WTC11 (cell line): ENCODE results near the gene ZNF467. TPM values are rescaled to one million over a fixed set of nuclear protein-coding genes. Genes with fewer than 3 reads are reported as not detected.

Source experiments
- ATAC-seq: fragments of 200-7000 bp; cut with Tn5 transposase; 2 replicates; pipeline ENCODE4 v1.10.0; 2021; ENCODE audit warnings: mild to moderate bottlenecking, moderate library complexity
- CTCF ChIA-PET: fragments of 300-600 bp; sonication (Branson Sonifier 250); formaldehyde crosslinking; loops from one replicate; lab custom pipeline; 2021; ENCODE audit warnings: antibody characterized with exemption; lab: Charles Lee
- POLR2A ChIA-PET: fragments of 350-600 bp; sonication (Branson Sonifier 250); formaldehyde crosslinking; loops from one replicate; lab custom pipeline; 2021; ENCODE audit warnings: antibody characterized with exemption; lab: Charles Lee
- DNase-seq: peaks from one replicate; pipeline ENCODE4 v3.0.0; 2021; ENCODE audit warnings: low spot score
- H3K27ac Mint-ChIP-seq: 2 replicates; pipeline ENCODE4 v1.8.0; 2021; ENCODE audit warnings: mixed read lengths
- H3K27me3 Mint-ChIP-seq: 2 replicates; pipeline ENCODE4 v1.8.0; 2021; ENCODE audit warnings: low read depth, mild to moderate bottlenecking, moderate library complexity, mixed read lengths
- H3K36me3 Mint-ChIP-seq: 2 replicates; pipeline ENCODE4 v1.8.0; 2021; ENCODE audit warnings: mixed read lengths
- H3K4me1 Mint-ChIP-seq: 2 replicates; pipeline ENCODE4 v1.8.0; 2022; ENCODE audit warnings: mixed read lengths
- H3K4me3 Mint-ChIP-seq: 2 replicates; pipeline ENCODE4 v1.8.0; 2021; ENCODE audit warnings: mild to moderate bottlenecking, moderate library complexity, mixed read lengths
- H3K9me3 Mint-ChIP-seq: 2 replicates; pipeline ENCODE4 v1.8.0; 2021; ENCODE audit warnings: mixed read lengths
- ATF2 ChIP-seq: sonication (generic); formaldehyde crosslinking; IDR thresholded peaks from 2 replicates; pipeline ENCODE4 v1.8.1; 2022; ENCODE audit warnings: low read depth, missing genetic modification reagents, borderline replicate concordance
- CREB1 ChIP-seq: sonication (generic); formaldehyde crosslinking; IDR thresholded peaks from 2 replicates; pipeline ENCODE4 v1.8.0; 2023; ENCODE audit warnings: mild to moderate bottlenecking, missing genetic modification reagents
- ELF4 ChIP-seq: sonication (generic); formaldehyde crosslinking; IDR thresholded peaks from 2 replicates; pipeline ENCODE4 v1.8.1; 2022; ENCODE audit warnings: low read depth, mild to moderate bottlenecking, moderate library complexity, missing genetic modification reagents
- EMX1 ChIP-seq: fragments of 250-450 bp; sonication (Bioruptor Pico); IDR thresholded peaks from 2 replicates; pipeline ENCODE4 v1.8.0; 2021; ENCODE audit warnings: mild to moderate bottlenecking
- FOXP4 ChIP-seq: sonication (generic); formaldehyde crosslinking; IDR thresholded peaks from 2 replicates; pipeline ENCODE4 v1.8.0; 2022; ENCODE audit warnings: mild to moderate bottlenecking, missing genetic modification reagents
- IRF2 ChIP-seq: sonication (generic); formaldehyde crosslinking; IDR thresholded peaks from 2 replicates; pipeline ENCODE4 v1.8.0; 2022; ENCODE audit warnings: low read depth, missing genetic modification reagents, borderline replicate concordance
- MYBL2 ChIP-seq: sonication (generic); formaldehyde crosslinking; IDR thresholded peaks from 2 replicates; pipeline ENCODE4 v1.8.1; 2023; ENCODE audit warnings: mild to moderate bottlenecking, moderate library complexity, missing genetic modification reagents
- NFATC4 ChIP-seq: fragments of 250-450 bp; sonication (Bioruptor Pico); IDR thresholded peaks from 2 replicates; pipeline ENCODE4 v1.9.0; 2021; ENCODE audit warnings: mild to moderate bottlenecking
- NR2C2 ChIP-seq: sonication (generic); formaldehyde crosslinking; IDR thresholded peaks from 2 replicates; pipeline ENCODE4 v1.8.0; 2022; ENCODE audit warnings: mild to moderate bottlenecking, missing genetic modification reagents
- NR3C1 ChIP-seq: sonication (generic); formaldehyde crosslinking; conservative IDR thresholded peaks from 2 replicates; pipeline ENCODE4 v1.8.1; 2023; ENCODE audit warnings: low read depth, mild to moderate bottlenecking, missing genetic modification reagents
- SMAD4 ChIP-seq: sonication (generic); formaldehyde crosslinking; IDR thresholded peaks from 2 replicates; pipeline ENCODE4 v1.8.0; 2022; ENCODE audit warnings: mild to moderate bottlenecking, missing genetic modification reagents
- SP1 ChIP-seq: sonication (generic); formaldehyde crosslinking; conservative IDR thresholded peaks from 2 replicates; pipeline ENCODE4 v1.8.1; 2022; ENCODE audit warnings: missing genetic modification reagents
- TCF7 ChIP-seq: sonication (generic); formaldehyde crosslinking; IDR thresholded peaks from 2 replicates; pipeline ENCODE4 v1.8.0; 2022; ENCODE audit warnings: mild to moderate bottlenecking, low read depth, missing genetic modification reagents, moderate library complexity
- TEAD1 ChIP-seq: sonication (generic); formaldehyde crosslinking; IDR thresholded peaks from 2 replicates; pipeline ENCODE4 v1.8.0; 2022; ENCODE audit warnings: mild to moderate bottlenecking, missing genetic modification reagents
- TEAD4 ChIP-seq: sonication (generic); formaldehyde crosslinking; IDR thresholded peaks from 2 replicates; pipeline ENCODE4 v1.8.0; 2022; ENCODE audit warnings: mild to moderate bottlenecking, missing genetic modification reagents
- USF2 ChIP-seq: sonication (generic); formaldehyde crosslinking; IDR thresholded peaks from 2 replicates; pipeline ENCODE4 v1.8.1; 2023; ENCODE audit warnings: mild to moderate bottlenecking, missing genetic modification reagents, moderate library complexity
- ZMAT4 ChIP-seq: fragments of 250-450 bp; sonication (Bioruptor Pico); IDR thresholded peaks from 2 replicates; pipeline ENCODE4 v1.9.0; 2021; ENCODE audit warnings: mild to moderate bottlenecking
- ZNF121 ChIP-seq: sonication (generic); formaldehyde crosslinking; IDR thresholded peaks from 2 replicates; pipeline ENCODE4 v1.8.0; 2023; ENCODE audit warnings: missing genetic modification reagents
- ZNF138 ChIP-seq: sonication (generic); formaldehyde crosslinking; conservative IDR thresholded peaks from 2 replicates; pipeline ENCODE4 v1.8.1; 2022; ENCODE audit warnings: mild to moderate bottlenecking, moderate library complexity, missing genetic modification reagents
- ZNF416 ChIP-seq: fragments of 250-450 bp; sonication (Bioruptor Pico); IDR thresholded peaks from 2 replicates; pipeline ENCODE4 v1.9.0; 2021; ENCODE audit warnings: mild to moderate bottlenecking, inconsistent platforms
- total RNA-seq: library from RNA; stranded (reverse); gene quantifications from 3 replicates; pipeline ENCODE4 v1.2.3, GENCODE V29; 2021
- TF ChIP-seq, protein P1 (sequence below): sonication (generic); formaldehyde crosslinking; IDR thresholded peaks from 2 replicates; pipeline ENCODE4 v1.8.1; 2022; ENCODE audit warnings: mild to moderate bottlenecking, missing genetic modification reagents, moderate library complexity, borderline replicate concordance
- TF ChIP-seq, protein P2 (sequence below): sonication (generic); formaldehyde crosslinking; IDR thresholded peaks from 2 replicates; pipeline ENCODE4 v1.8.1; 2023; ENCODE audit warnings: mild to moderate bottlenecking, missing genetic modification reagents
- TF ChIP-seq, protein P3 (sequence below): sonication (generic); formaldehyde crosslinking; IDR thresholded peaks from 2 replicates; pipeline ENCODE4 v1.8.1; 2022; ENCODE audit warnings: missing genetic modification reagents, borderline replicate concordance

The ZNF467 gene
- total RNA-seq, 1 experiment from 2014 or later, result 0.70 TPM

GRCh38 chr7:149771720-149772240, 1.6 kb downstream of the ZNF467 start:
- DNase-seq (peak; percentile 91), ATAC-seq (peak; percentile 86)
- Mint-ChIP-seq H3K27me3 (peaks cover 72% of the 10 kb centered on the region), H3K4me3 (peak overlapping the region; percentile 68), H3K36me3 (no peaks in the 10 kb centered on the region), H3K27ac (no peak overlapping the region), H3K4me1 (peaks cover 15% of the 10 kb centered on the region), H3K9me3 (no peaks in the 10 kb centered on the region)
- POLR2A ChIA-PET, result interaction anchor here (0.5 to 0.7 kb wide), 3 partner anchors 30 to 626 kb away, joined by 3 to 6 read pairs (median 4); no protein-coding TSS in a partner anchor
- CTCF ChIA-PET, result interaction anchor here (0.6 to 2.6 kb wide), 17 partner anchors 8 to 1105 kb away, joined by 3 to 30 read pairs (median 5); no protein-coding TSS in a partner anchor
- TF ChIP-seq CREB1 (CRISPR knock-in tag), result no peak
- peak; percentile 81 for TF ChIP-seq SP1
- no peak for TF ChIP-seq NR3C1 (CRISPR knock-in tag)

GRCh38 chr7:149770728-149771636, 2.4 kb downstream of the ZNF467 start:
- no peaks in the 10 kb centered on the region for H3K9me3 Mint-ChIP-seq

DNA sequence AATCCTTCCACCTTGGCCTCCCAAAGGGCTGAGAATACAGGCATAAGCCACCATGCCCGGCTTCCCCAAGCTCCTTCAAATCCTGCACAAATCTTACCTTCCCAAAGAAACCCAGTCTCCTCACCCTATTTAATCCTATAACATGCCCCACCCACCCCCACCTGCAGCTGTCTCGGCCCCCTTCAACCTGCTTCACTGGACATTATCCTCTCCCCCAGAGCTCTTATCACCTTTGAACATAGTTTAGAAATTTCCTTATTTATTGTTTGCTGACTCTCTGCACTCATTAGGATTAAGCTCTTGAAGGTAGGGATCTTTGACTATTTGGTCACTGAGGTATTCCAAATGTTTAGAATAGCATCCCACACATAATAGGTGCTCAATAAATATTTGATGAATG, 3.5 kb downstream of the ZNF467 start:
- CTCF ChIA-PET, result interaction anchor here (1.0 to 1.8 kb wide), 3 partner anchors 20 to 37 kb away, joined by 3 to 6 read pairs (median 4); no protein-coding TSS in a partner anchor
- DNase-seq (no peak), ATAC-seq (no peak)
- Mint-ChIP-seq H3K27me3 (peaks cover 76% of the 10 kb centered on the region), H3K27ac (no peak overlapping the region), H3K4me1 (peaks cover 23% of the 10 kb centered on the region), H3K36me3 (no peaks in the 10 kb centered on the region), H3K4me3 (no peak overlapping the region), H3K9me3 (no peaks in the 10 kb centered on the region)
- POLR2A ChIA-PET, result no interaction called here
- TF ChIP-seq TEAD4 (CRISPR knock-in tag) (no peak), ELF4 (CRISPR knock-in tag) (no peak), IRF2 (CRISPR knock-in tag) (no peak), USF2 (CRISPR knock-in tag) (no peak), TEAD1 (CRISPR knock-in tag) (no peak), ATF2 (CRISPR knock-in tag) (no peak), FOXP4 (no peak), TCF7 (CRISPR knock-in tag) (no peak), ZMAT4 (no peak)
- TF ChIP-seq, protein P1, sequence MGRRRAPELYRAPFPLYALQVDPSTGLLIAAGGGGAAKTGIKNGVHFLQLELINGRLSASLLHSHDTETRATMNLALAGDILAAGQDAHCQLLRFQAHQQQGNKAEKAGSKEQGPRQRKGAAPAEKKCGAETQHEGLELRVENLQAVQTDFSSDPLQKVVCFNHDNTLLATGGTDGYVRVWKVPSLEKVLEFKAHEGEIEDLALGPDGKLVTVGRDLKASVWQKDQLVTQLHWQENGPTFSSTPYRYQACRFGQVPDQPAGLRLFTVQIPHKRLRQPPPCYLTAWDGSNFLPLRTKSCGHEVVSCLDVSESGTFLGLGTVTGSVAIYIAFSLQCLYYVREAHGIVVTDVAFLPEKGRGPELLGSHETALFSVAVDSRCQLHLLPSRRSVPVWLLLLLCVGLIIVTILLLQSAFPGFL, result no peak

More at GRCh38 chr7:149770728-149771636, 2.4 kb downstream of the ZNF467 start:
- no peaks in the 10 kb centered on the region for H3K36me3 Mint-ChIP-seq
- ChIA-PET POLR2A (no interaction called here), CTCF (interaction anchor here (0.9 to 2.6 kb wide), 13 partner anchors 17 to 277 kb away, joined by 3 to 30 read pairs (median 6); no protein-coding TSS in a partner anchor)
- DNase-seq (no peak), ATAC-seq (peak; percentile 0; the same call in 1 of the 2 replicates)
- peak overlapping the region; percentile 60 for H3K4me3 Mint-ChIP-seq
- H3K27me3 Mint-ChIP-seq, result peaks cover 74% of the 10 kb centered on the region
- H3K4me1 Mint-ChIP-seq, result peaks cover 23% of the 10 kb centered on the region
- H3K27ac Mint-ChIP-seq, result no peak overlapping the region
- no peak for TF ChIP-seq EMX1 (CRISPR knock-in tag)
- TF ChIP-seq SMAD4 (CRISPR knock-in tag), result no peak
- no peak for TF ChIP-seq ZNF121 (CRISPR knock-in tag)
- TF ChIP-seq ZNF416, result no peak
- TF ChIP-seq NR3C1 (CRISPR knock-in tag), result no peak
- TF ChIP-seq TEAD4 (CRISPR knock-in tag), result no peak
- no peak for TF ChIP-seq ZNF138
- no peak for TF ChIP-seq IRF2 (CRISPR knock-in tag)
- no peak for TF ChIP-seq MYBL2 (CRISPR knock-in tag)
- TF ChIP-seq NFATC4 (CRISPR knock-in tag), result no peak
- TF ChIP-seq NR2C2 (CRISPR knock-in tag), result no peak
- TF ChIP-seq, protein P2, sequence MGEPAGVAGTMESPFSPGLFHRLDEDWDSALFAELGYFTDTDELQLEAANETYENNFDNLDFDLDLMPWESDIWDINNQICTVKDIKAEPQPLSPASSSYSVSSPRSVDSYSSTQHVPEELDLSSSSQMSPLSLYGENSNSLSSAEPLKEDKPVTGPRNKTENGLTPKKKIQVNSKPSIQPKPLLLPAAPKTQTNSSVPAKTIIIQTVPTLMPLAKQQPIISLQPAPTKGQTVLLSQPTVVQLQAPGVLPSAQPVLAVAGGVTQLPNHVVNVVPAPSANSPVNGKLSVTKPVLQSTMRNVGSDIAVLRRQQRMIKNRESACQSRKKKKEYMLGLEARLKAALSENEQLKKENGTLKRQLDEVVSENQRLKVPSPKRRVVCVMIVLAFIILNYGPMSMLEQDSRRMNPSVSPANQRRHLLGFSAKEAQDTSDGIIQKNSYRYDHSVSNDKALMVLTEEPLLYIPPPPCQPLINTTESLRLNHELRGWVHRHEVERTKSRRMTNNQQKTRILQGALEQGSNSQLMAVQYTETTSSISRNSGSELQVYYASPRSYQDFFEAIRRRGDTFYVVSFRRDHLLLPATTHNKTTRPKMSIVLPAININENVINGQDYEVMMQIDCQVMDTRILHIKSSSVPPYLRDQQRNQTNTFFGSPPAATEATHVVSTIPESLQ (CRISPR knock-in tag), result no peak
- TF ChIP-seq, protein P3, sequence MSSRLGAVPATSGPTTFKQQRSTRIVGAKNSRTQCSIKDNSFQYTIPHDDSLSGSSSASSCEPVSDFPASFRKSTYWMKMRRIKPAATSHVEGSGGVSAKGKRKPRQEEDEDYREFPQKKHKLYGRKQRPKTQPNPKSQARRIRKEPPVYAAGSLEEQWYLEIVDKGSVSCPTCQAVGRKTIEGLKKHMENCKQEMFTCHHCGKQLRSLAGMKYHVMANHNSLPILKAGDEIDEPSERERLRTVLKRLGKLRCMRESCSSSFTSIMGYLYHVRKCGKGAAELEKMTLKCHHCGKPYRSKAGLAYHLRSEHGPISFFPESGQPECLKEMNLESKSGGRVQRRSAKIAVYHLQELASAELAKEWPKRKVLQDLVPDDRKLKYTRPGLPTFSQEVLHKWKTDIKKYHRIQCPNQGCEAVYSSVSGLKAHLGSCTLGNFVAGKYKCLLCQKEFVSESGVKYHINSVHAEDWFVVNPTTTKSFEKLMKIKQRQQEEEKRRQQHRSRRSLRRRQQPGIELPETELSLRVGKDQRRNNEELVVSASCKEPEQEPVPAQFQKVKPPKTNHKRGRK, result no peak
- TF ChIP-seq, all 79 proteins: peak for 0
